ENCODE data around the gene RIN3.

DNA sequence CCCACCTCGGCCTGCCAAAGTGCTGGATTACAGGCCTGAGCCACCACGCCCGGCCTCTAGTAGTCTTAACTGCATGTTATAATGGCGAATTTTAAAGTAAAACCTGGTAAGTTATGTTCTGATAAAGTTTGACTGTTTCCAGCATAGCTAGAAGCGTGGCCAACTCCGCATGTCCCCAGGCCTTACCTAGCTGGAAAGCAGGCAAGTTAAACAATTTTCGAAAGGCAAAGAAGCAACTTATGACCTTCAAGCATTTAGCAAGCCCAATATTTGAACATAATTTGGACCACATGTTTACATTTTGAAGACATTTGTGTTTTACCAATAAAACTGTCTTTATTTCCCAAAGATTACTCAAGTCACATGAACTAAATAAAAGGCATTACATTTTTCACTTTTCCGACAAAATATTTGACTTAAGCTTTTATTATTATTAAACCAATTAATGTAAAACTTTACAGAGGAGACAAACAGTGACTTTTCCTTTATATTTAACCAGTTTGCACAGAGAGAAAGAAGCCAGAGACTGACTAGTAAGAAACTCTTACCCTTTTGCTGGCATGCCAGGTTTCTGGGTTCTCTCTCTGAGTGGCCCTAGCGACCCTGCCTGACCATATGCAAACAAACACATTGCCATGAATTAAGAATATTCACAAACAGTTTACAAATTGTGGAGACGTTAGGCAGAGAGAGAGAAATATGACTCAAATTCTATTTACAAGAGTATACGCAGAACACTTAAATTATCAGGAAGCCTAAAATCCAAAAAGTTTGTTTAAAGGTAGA, 106.3 kb downstream of the RIN3 start:
- TF ChIP-seq POLR2A (IDR thresholded peaks at IDR 0.05; ENCODE audit: extremely low read depth, insufficient read length) (no peak), MYC (IDR thresholded peaks at IDR 0.05; ENCODE audit: low read depth, low read length) (no peak)
- TF ChIP-seq, protein P1, sequence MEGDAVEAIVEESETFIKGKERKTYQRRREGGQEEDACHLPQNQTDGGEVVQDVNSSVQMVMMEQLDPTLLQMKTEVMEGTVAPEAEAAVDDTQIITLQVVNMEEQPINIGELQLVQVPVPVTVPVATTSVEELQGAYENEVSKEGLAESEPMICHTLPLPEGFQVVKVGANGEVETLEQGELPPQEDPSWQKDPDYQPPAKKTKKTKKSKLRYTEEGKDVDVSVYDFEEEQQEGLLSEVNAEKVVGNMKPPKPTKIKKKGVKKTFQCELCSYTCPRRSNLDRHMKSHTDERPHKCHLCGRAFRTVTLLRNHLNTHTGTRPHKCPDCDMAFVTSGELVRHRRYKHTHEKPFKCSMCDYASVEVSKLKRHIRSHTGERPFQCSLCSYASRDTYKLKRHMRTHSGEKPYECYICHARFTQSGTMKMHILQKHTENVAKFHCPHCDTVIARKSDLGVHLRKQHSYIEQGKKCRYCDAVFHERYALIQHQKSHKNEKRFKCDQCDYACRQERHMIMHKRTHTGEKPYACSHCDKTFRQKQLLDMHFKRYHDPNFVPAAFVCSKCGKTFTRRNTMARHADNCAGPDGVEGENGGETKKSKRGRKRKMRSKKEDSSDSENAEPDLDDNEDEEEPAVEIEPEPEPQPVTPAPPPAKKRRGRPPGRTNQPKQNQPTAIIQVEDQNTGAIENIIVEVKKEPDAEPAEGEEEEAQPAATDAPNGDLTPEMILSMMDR (IDR thresholded peaks at IDR 0.05; ENCODE audit: low read depth, low read length), result no peak
- TF ChIP-seq, protein P2, sequence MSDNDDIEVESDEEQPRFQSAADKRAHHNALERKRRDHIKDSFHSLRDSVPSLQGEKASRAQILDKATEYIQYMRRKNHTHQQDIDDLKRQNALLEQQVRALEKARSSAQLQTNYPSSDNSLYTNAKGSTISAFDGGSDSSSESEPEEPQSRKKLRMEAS (IDR thresholded peaks at IDR 0.05; ENCODE audit: low read depth, low read length), result no peak

Data from NB4 (cell line).